DOHH2 (cell line): ENCODE measurements around the gene SLC25A41.

Experiments used
- H3F3A ChIP-seq: fragments of 200-600 bp; sonication (generic), shearing (Covaris generic); 2 replicates; pipeline ENCODE4 v1.6.0; 2016; ENCODE audit warnings: antibody characterized with exemption, mild to moderate bottlenecking; ENCODE audit not compliant: control insufficient read depth, insufficient read depth
- H3K27ac ChIP-seq: fragments of 200-600 bp; sonication (generic); 2 replicates; pipeline ENCODE4 v1.5.1; 2014; ENCODE audit warnings: low read depth, mild to moderate bottlenecking, low read length, moderate library complexity
- H3K27me3 ChIP-seq: fragments of 200-600 bp; sonication (generic); 2 replicates; pipeline ENCODE4 v1.6.1; 2014; ENCODE audit warnings: mild to moderate bottlenecking, low read length, mixed read lengths; ENCODE audit not compliant: control insufficient read depth
- H3K36me3 ChIP-seq: fragments of 200-600 bp; sonication (generic); 2 replicates; pipeline ENCODE4 v1.6.1; 2014; ENCODE audit warnings: mild to moderate bottlenecking, low read length, moderate library complexity, mixed read lengths; ENCODE audit not compliant: control insufficient read depth
- H3K4me1 ChIP-seq: fragments of 200-600 bp; sonication (generic); 2 replicates; pipeline ENCODE4 v1.6.1; 2014; ENCODE audit warnings: mild to moderate bottlenecking, low read length, mixed read lengths; ENCODE audit not compliant: control insufficient read depth
- H3K4me2 ChIP-seq: fragments of 200-600 bp; sonication (generic); 2 replicates; pipeline ENCODE4 v1.6.0; 2014; ENCODE audit warnings: mild to moderate bottlenecking, low read length, moderate library complexity
- H3K4me3 ChIP-seq: fragments of 200-600 bp; sonication (generic); 2 replicates; pipeline ENCODE4 v1.5.1; 2014; ENCODE audit warnings: mild to moderate bottlenecking, low read length, mixed read lengths
- H3K79me2 ChIP-seq: fragments of 200-600 bp; sonication (generic); 2 replicates; pipeline ENCODE4 v1.6.1; 2014; ENCODE audit warnings: mild to moderate bottlenecking, low read length, mixed read lengths; ENCODE audit not compliant: control insufficient read depth
- H3K9me2 ChIP-seq: fragments of 200-600 bp; sonication (generic); replicated peaks from 2 replicates; pipeline ENCODE4 v1.6.1; 2014; ENCODE audit warnings: mild to moderate bottlenecking, low read length, mixed read lengths; ENCODE audit not compliant: control insufficient read depth
- H3K9me3 ChIP-seq: fragments of 200-600 bp; sonication (generic); 2 replicates; pipeline ENCODE4 v1.6.1; 2014; ENCODE audit warnings: antibody characterized with exemption, low read length, mixed read lengths; ENCODE audit not compliant: control insufficient read depth, insufficient read depth
- H4K20me1 ChIP-seq: fragments of 200-600 bp; sonication (generic); 2 replicates; pipeline ENCODE4 v1.6.0; 2014; ENCODE audit warnings: low read depth, mild to moderate bottlenecking, antibody characterized with exemption, low read length, moderate library complexity; ENCODE audit not compliant: control insufficient read depth, insufficient read depth
- EZH2phosphoT487 ChIP-seq: fragments of 200-600 bp; sonication (generic); IDR thresholded peaks from 2 replicates; pipeline ENCODE4 v1.6.1; 2017; ENCODE audit warnings: borderline replicate concordance, mild to moderate bottlenecking, antibody characterized with exemption, low read length, moderate library complexity, mixed read lengths
- TF ChIP-seq, protein P1 (sequence below): fragments of 200-600 bp; sonication (generic); IDR thresholded peaks from one replicate; pipeline ENCODE4 v1.5.1; 2014; ENCODE audit warnings: antibody characterized with exemption, mild to moderate bottlenecking, low read depth, low read length; ENCODE audit not compliant: poor library complexity, severe bottlenecking

The SLC25A41 gene

DNA sequence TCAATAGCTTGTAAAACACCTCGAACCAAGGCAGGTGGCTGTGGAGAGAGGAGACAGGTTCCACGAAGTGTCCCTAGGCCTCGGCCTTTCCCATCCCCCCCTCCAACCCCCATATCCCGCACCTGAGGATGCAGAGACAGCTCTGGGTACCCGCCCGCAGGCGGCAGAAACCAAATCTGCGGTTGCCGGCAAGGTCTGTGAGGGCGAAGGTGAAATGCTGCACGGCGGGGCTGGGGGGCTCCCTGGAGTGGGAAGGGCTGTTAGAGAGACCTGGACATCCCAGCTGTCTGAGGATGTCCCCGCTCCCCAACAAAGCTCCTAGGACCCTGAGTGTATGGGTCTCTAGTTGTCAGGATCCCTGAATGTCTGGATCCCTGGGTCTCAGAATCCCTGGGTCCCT, 45.3 kb upstream of the SLC25A41 start:
- Histone ChIP-seq H3K4me3 (no peak overlapping the region), H4K20me1 (no peaks in the 10 kb centered on the region), H3F3A (no peaks in the 10 kb centered on the region), H3K27ac (no peak overlapping the region), H3K36me3 (peaks cover 25% of the 10 kb centered on the region), H3K4me1 (peaks cover 23% of the 10 kb centered on the region), H3K79me2 (peaks cover 9% of the 10 kb centered on the region), H3K4me2 (no peak overlapping the region), H3K27me3 (no peaks in the 10 kb centered on the region), H3K9me2 (no peaks in the 10 kb centered on the region), H3K9me3 (peaks cover 3% of the 10 kb centered on the region; the same call in 1 of the 2 replicates)
- no peak for TF ChIP-seq EZH2phosphoT487
- TF ChIP-seq, protein P1, sequence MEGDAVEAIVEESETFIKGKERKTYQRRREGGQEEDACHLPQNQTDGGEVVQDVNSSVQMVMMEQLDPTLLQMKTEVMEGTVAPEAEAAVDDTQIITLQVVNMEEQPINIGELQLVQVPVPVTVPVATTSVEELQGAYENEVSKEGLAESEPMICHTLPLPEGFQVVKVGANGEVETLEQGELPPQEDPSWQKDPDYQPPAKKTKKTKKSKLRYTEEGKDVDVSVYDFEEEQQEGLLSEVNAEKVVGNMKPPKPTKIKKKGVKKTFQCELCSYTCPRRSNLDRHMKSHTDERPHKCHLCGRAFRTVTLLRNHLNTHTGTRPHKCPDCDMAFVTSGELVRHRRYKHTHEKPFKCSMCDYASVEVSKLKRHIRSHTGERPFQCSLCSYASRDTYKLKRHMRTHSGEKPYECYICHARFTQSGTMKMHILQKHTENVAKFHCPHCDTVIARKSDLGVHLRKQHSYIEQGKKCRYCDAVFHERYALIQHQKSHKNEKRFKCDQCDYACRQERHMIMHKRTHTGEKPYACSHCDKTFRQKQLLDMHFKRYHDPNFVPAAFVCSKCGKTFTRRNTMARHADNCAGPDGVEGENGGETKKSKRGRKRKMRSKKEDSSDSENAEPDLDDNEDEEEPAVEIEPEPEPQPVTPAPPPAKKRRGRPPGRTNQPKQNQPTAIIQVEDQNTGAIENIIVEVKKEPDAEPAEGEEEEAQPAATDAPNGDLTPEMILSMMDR: no peak

DNA sequence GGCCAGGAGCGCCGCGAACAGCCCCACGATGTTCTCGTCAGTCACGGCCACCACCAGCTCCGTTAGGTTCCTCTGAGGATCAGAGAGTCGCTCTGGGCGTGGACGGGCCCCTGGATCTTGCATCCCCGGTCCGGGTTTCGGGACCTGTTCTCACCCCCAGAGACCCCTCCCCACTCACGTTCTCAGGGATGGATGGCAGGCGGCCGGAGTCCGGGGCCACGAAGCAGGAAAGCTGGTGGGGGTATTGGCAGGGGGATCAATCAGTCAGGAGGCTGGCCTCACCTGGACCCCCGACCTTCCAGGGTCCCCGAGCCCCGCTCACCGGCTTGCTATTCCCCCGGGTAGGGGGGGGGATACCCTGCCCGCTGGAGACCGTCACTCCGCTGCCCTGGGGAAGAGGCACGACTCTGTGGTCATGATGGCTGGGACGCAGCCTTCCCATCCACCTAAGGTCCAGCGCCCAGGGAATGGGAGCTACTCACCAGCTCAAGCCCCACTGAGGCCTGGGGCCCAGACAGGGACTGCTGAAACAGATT, 43.4 kb upstream of the SLC25A41 start:
- Histone ChIP-seq H3K79me2 (peaks cover 9% of the 10 kb centered on the region), H3K9me2 (no peaks in the 10 kb centered on the region), H3F3A (no peaks in the 10 kb centered on the region), H3K27ac (no peak overlapping the region), H3K27me3 (no peaks in the 10 kb centered on the region), H3K36me3 (peaks cover 25% of the 10 kb centered on the region), H3K9me3 (peaks cover 3% of the 10 kb centered on the region; the same call in 1 of the 2 replicates), H3K4me3 (no peak overlapping the region), H3K4me1 (peaks cover 18% of the 10 kb centered on the region), H4K20me1 (no peaks in the 10 kb centered on the region), H3K4me2 (no peak overlapping the region)
- TF ChIP-seq, protein P1: no peak
- TF ChIP-seq EZH2phosphoT487: no peak

DNA sequence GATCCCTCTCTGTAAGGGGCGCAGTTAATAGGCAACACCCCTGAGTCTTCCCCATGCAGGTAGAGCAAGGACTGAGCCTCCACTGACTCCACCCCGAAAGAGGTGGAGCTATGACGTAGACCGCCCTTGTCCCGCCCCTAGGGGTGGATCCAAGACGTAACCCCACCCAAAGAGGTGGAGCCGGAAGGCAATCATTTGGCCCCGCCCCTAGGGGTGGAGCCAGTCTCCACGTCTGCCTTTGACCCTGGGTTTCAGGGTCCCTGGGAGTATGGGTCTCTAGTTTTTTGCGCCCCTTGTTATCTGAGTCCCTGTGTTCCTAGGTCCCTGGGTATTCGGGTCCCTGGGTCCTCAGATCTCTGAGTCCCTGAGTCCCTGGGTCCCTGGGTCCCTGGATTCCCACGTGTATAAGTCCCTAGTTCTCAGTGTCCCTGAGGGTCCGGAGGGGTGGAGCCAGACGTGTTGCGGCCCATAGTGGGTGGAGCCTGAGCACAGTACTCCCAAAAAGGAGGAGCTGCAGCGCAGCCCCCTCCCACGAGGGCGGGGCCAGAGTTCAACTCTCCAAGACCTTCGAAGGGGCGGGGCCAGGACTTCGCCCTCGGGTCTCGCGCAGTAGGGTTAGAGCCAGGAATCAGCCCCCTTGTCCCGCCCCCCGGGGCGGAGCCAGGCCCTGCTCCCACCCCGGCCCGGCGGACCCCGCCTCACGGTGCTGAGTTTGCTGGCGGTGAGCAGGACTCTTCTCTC, 42.8 kb upstream of the SLC25A41 start:
- Histone ChIP-seq H3K9me2 (no peaks in the 10 kb centered on the region), H3F3A (no peaks in the 10 kb centered on the region), H3K4me1 (peaks cover 12% of the 10 kb centered on the region), H3K9me3 (peaks cover 3% of the 10 kb centered on the region; the same call in 1 of the 2 replicates), H3K27ac (no peak overlapping the region), H4K20me1 (no peaks in the 10 kb centered on the region), H3K79me2 (peaks cover 7% of the 10 kb centered on the region), H3K4me2 (no peak overlapping the region), H3K36me3 (peaks cover 24% of the 10 kb centered on the region), H3K4me3 (no peak overlapping the region), H3K27me3 (no peaks in the 10 kb centered on the region)
- TF ChIP-seq, protein P1: no peak
- no peak for TF ChIP-seq EZH2phosphoT487
